Measurements from ENCODE around the gene CCNG1. TPM values are rescaled to one million over a fixed set of nuclear protein-coding genes. Genes with fewer than 3 reads are reported as not detected.

CCNG1 gene
- total RNA-seq, 1 experiment from 2014 or later: 215 TPM

DNA sequence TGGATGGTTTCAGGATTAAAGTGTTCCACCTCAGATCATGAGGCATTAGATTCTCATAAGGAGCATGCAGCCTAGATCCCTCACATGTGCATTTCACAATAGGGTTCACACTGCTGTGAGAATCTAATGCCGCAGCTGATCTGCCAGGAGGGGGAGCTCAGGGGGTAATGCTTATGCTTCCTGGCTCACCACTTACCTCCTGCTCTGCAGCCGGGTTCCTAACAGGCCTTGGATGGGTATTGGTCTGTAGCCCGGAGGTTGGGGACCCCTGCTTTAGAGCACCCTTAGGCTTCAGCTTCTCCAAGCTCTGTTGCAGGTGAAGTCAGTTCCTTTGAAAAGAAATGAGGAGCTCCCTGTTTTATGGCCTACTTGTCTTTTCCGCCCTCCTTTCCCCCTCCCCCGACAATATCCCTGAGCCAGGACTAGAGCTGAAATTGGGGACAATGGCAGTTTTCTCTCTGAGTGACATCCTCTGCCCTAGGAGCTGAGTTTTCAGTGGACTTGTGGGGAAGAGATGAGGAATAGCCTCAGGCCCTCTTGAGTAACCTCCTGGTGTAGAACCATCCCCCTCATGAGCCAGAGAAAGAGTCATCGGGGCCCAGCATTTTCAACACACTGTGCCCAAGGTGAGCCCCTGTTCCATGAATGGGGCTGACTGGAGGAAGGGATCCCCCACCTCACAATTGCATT, 51.8 kb downstream of the CCNG1 start:
- DNase-seq (ENCODE audit: low spot score): no peak

DNA sequence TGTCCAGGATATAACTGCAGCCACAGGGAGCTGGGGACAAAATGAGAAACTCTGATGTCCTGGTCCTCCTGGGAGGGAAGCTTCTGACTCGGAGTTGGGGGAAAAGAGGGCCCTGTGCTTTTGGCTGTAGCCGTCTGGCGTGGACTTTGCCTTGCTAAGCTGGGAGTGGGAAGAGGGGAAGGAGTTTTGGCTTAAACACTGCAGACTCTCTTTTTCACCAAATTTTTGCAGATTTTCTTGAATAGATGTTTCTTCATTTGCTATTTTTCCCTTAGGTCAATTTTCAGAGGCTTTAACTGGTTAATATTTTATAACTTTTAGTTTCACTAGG, 52.3 kb downstream of the CCNG1 start:
- no peak for DNase-seq (ENCODE audit: low spot score)

Other genes with a start within 250 kb of the CCNG1 start
- 11.9 and 14.0 TPM in 2 replicates for gene NUDCD2, start 22.5 kb downstream of the CCNG1 start, total RNA-seq (2014; rRNA removed; shearing (Covaris generic))
- 45.7 and 47.1 TPM in 2 replicates for gene HMMR, start 23.0 kb downstream of the CCNG1 start, total RNA-seq (2014; rRNA removed; shearing (Covaris generic))
- gene MAT2B, start 68.0 kb downstream of the CCNG1 start, total RNA-seq (2014; rRNA removed; shearing (Covaris generic)): 101 and 118 TPM in 2 replicates

Measured in H4 (cell line).